Superior temporal gyrus (tissue), 1 donor: ENCODE data around the gene BAIAP2L2.
"Not testable (repeated sequence)": the region's sequence is repeated elsewhere in the genome, so short reads cannot be mapped to it uniquely, and the experiment has no call there.

Source experiments
- DNase-seq: peaks from one replicate; pipeline ENCODE4 v3.0.0-alpha.2; 2016; ENCODE audit errors: extremely low spot score

The BAIAP2L2 gene

GRCh38 chr22:38127869-38128268 lies 17.4 kb upstream of the BAIAP2L2 start:
- no peak for DNase-seq

GRCh38 chr22:38126928-38127668 lies 16.6 kb upstream of the BAIAP2L2 start:
- DNase-seq = no peak

GRCh38 chr22:38125751-38126201 lies 15.3 kb upstream of the BAIAP2L2 start:
- no peak for DNase-seq

GRCh38 chr22:38125038-38125610 lies 14.6 kb upstream of the BAIAP2L2 start:
- no peak for DNase-seq

- DNase-seq = no peak
Measured at GRCh38 chr22:38124236-38124974, 13.9 kb upstream of the BAIAP2L2 start.

- DNase-seq = no peak
Measured at GRCh38 chr22:38122616-38123015, 12.1 kb upstream of the BAIAP2L2 start.

- DNase-seq = no peak
Measured at GRCh38 chr22:38120359-38121110, 10.1 kb upstream of the BAIAP2L2 start.

GRCh38 chr22:38118747-38119146 lies 8.3 kb upstream of the BAIAP2L2 start:
- not testable (repeated sequence) for DNase-seq

GRCh38 chr22:38118182-38118581 lies 7.7 kb upstream of the BAIAP2L2 start:
- no peak for DNase-seq

GRCh38 chr22:38117556-38117955 lies 7.1 kb upstream of the BAIAP2L2 start:
- not testable (repeated sequence) for DNase-seq

- no peak for DNase-seq
Measured at GRCh38 chr22:38115423-38116205, 5.1 kb upstream of the BAIAP2L2 start.

GRCh38 chr22:38114484-38115398 lies 4.3 kb upstream of the BAIAP2L2 start:
- peak; percentile 91 for DNase-seq

- DNase-seq = no peak
Measured at GRCh38 chr22:38112381-38112780, 1.9 kb upstream of the BAIAP2L2 start.

GRCh38 chr22:38111925-38112355 lies 1.5 kb upstream of the BAIAP2L2 start:
- DNase-seq = no peak

GRCh38 chr22:38110863-38111852 lies 674 bp upstream of the BAIAP2L2 start:
- no peak for DNase-seq

GRCh38 chr22:38109371-38110001 lies 998 bp downstream of the BAIAP2L2 start:
- no peak for DNase-seq

GRCh38 chr22:38108561-38109319 lies 1.7 kb downstream of the BAIAP2L2 start:
- DNase-seq = no peak
